BLaER1 treated with 17β-estradiol and CSF1 and Interleukin-3, amounts not matched to agents 10 nM and 100 nM (cell line): ENCODE data around the gene SPI1.

ENCODE experiments used
- H3K27ac ChIP-seq, 11 experiments: shearing (Covaris generic); formaldehyde crosslinking; 2 replicates each; pipeline ENCODE4 v1.8.1; 2022
- H3K27me3 ChIP-seq, 11 experiments: shearing (Covaris generic); formaldehyde crosslinking; 2 replicates each; pipeline ENCODE4 v1.8.1; 2022
- H3K36me3 ChIP-seq, 11 experiments: shearing (Covaris generic); formaldehyde crosslinking; 2 replicates each; pipeline ENCODE4 v1.8.1; 2022
- H3K4me1 ChIP-seq, 10 experiments: shearing (Covaris generic); formaldehyde crosslinking; 2 replicates each; pipeline ENCODE4 v1.8.1; 2022
- H3K4me2 ChIP-seq, 11 experiments: shearing (Covaris generic); formaldehyde crosslinking; 2 replicates each; pipeline ENCODE4 v1.8.1; 2022
- H3K4me3 ChIP-seq, 10 experiments: shearing (Covaris generic); formaldehyde crosslinking; 2 replicates each; pipeline ENCODE4 v1.8.1; 2022
- H3K9ac ChIP-seq, 11 experiments: shearing (Covaris generic); formaldehyde crosslinking; 2 replicates each; pipeline ENCODE4 v1.8.1; 2022
- H3K9me3 ChIP-seq, 11 experiments: shearing (Covaris generic); formaldehyde crosslinking; replicated peaks in 1 of 11; 2 replicates each; pipeline ENCODE4 v1.8.1; 2022
- H4K20me1 ChIP-seq, 11 experiments: shearing (Covaris generic); formaldehyde crosslinking; 2 replicates each; pipeline ENCODE4 v1.8.1; 2022
- Cebpa-rat ChIP-seq, 11 experiments: shearing (Covaris generic); IDR thresholded peaks; 2 replicates each; pipeline ENCODE4 v1.8.1; 2022

SPI1 gene

GRCh38 chr11:47399860-47400767 lies 21.8 kb upstream of the SPI1 start:
- H3K27ac ChIP-seq = peak overlapping the region; percentile 79 to 100 (median 100)
- no peak for TF ChIP-seq Cebpa-rat (IDR thresholded peaks at IDR 0.05)

GRCh38 chr11:47398551-47398950 lies 20.2 kb upstream of the SPI1 start:
- peak overlapping the region; percentile 79 to 100 (median 87); a peak in 21 of 22 replicates for H3K9ac ChIP-seq
- no peaks in the 10 kb centered on the region for H3K9me3 ChIP-seq
- no peak for TF ChIP-seq Cebpa-rat (IDR thresholded peaks at IDR 0.05)
- no peaks in the 10 kb centered on the region for H3K36me3 ChIP-seq
- H3K27me3 ChIP-seq = no peaks in the 10 kb centered on the region
- peak overlapping the region; percentile 87 to 99 (median 96) for H3K4me2 ChIP-seq
- peak overlapping the region in 5 of 10 experiments; percentile 54 to 76 (median 63); a peak in 5 of 20 replicates for H3K4me3 ChIP-seq
- H4K20me1 ChIP-seq = no peaks in the 10 kb centered on the region
- H3K27ac ChIP-seq = peak overlapping the region; percentile 79 to 100 (median 100); a peak in 21 of 22 replicates
- peaks cover 93 to 99% (median 95%) of the 10 kb centered on the region in 10 experiments for H3K4me1 ChIP-seq

More at GRCh38 chr11:47399860-47400767, 21.8 kb upstream of the SPI1 start:
- peak overlapping the region; percentile 45 to 76 (median 58) for H3K4me3 ChIP-seq
- H3K36me3 ChIP-seq = no peaks in the 10 kb centered on the region
- peaks cover 93 to 99% (median 95%) of the 10 kb centered on the region in 10 experiments for H3K4me1 ChIP-seq
- peak overlapping the region; percentile 79 to 100 (median 87) for H3K9ac ChIP-seq
- H3K9me3 ChIP-seq = no peaks in the 10 kb centered on the region
- H3K27me3 ChIP-seq = no peaks in the 10 kb centered on the region
- peak overlapping the region; percentile 87 to 99 (median 96) for H3K4me2 ChIP-seq
- no peaks in the 10 kb centered on the region for H4K20me1 ChIP-seq

GRCh38 chr11:47398011-47398410 lies 19.7 kb upstream of the SPI1 start:
- Histone ChIP-seq H3K27me3 (no peaks in the 10 kb centered on the region), H3K9ac (peak overlapping the region; percentile 79 to 100 (median 87); a peak in 21 of 22 replicates), H3K27ac (peak overlapping the region; percentile 40 to 100 (median 100); a peak in 20 of 22 replicates), H4K20me1 (no peaks in the 10 kb centered on the region), H3K36me3 (no peaks in the 10 kb centered on the region), H3K4me3 (no peak overlapping the region), H3K4me2 (peak overlapping the region; percentile 87 to 99 (median 96)), H3K4me1 (peaks cover 91 to 98% (median 93%) of the 10 kb centered on the region in 10 experiments), H3K9me3 (no peaks in the 10 kb centered on the region)
- no peak for TF ChIP-seq Cebpa-rat (IDR thresholded peaks at IDR 0.05)

GRCh38 chr11:47396049-47396320 lies 17.6 kb upstream of the SPI1 start:
- Histone ChIP-seq H3K4me1 (peaks cover 92 to 98% (median 95%) of the 10 kb centered on the region in 10 experiments), H3K36me3 (0 out of 22 replicates have a peak, but pooled peaks cover 0 to 4% (median 0%) of the 10 kb centered on the region in 11 experiments), H3K9ac (peak overlapping the region; percentile 97 to 100 (median 99)), H3K27ac (peak overlapping the region; percentile 98 to 100 (median 100)), H3K4me2 (peak overlapping the region; percentile 86 to 99 (median 96)), H4K20me1 (no peaks in the 10 kb centered on the region), H3K9me3 (no peaks in the 10 kb centered on the region), H3K4me3 (peak overlapping the region in 5 of 10 experiments; percentile 57 to 69 (median 58); a peak in 6 of 20 replicates), H3K27me3 (no peaks in the 10 kb centered on the region)
- no peak for TF ChIP-seq Cebpa-rat (IDR thresholded peaks at IDR 0.05)

GRCh38 chr11:47395223-47396048 lies 17.1 kb upstream of the SPI1 start:
- Histone ChIP-seq H4K20me1 (no peaks in the 10 kb centered on the region), H3K27ac (peak overlapping the region; percentile 98 to 100 (median 100)), H3K9me3 (no peaks in the 10 kb centered on the region), H3K27me3 (no peaks in the 10 kb centered on the region), H3K4me3 (peak overlapping the region; percentile 11 to 69 (median 54); a peak in 19 of 20 replicates), H3K4me1 (peaks cover 88 to 98% (median 95%) of the 10 kb centered on the region in 10 experiments), H3K36me3 (0 out of 22 replicates have a peak, but pooled peaks cover 0 to 4% (median 0%) of the 10 kb centered on the region in 11 experiments), H3K9ac (peak overlapping the region; percentile 97 to 100 (median 99)), H3K4me2 (peak overlapping the region; percentile 86 to 99 (median 96))
- no peak for TF ChIP-seq Cebpa-rat (IDR thresholded peaks at IDR 0.05)

GRCh38 chr11:47394322-47395222 lies 16.2 kb upstream of the SPI1 start:
- Histone ChIP-seq H3K4me2 (peak overlapping the region; percentile 86 to 99 (median 96)), H3K9me3 (no peaks in the 10 kb centered on the region), H3K27me3 (no peaks in the 10 kb centered on the region), H3K36me3 (0 out of 22 replicates have a peak, but pooled peaks cover 0 to 4% (median 0%) of the 10 kb centered on the region in 11 experiments), H3K27ac (peak overlapping the region; percentile 98 to 100 (median 100)), H3K4me3 (peak overlapping the region; percentile 11 to 69 (median 54); a peak in 19 of 20 replicates), H4K20me1 (no peaks in the 10 kb centered on the region), H3K9ac (peak overlapping the region; percentile 97 to 100 (median 99)), H3K4me1 (peaks cover 91 to 100% (median 97%) of the 10 kb centered on the region in 10 experiments)
- TF ChIP-seq Cebpa-rat (IDR thresholded peaks at IDR 0.05) = peak; percentile 94 to 100 (median 99)

GRCh38 chr11:47394050-47394321 lies 15.6 kb upstream of the SPI1 start:
- peak overlapping the region; percentile 86 to 99 (median 96) for H3K4me2 ChIP-seq

More at GRCh38 chr11:47394050-47394321, 15.6 kb upstream of the SPI1 start:
- no peaks in the 10 kb centered on the region for H3K27me3 ChIP-seq
- H3K36me3 ChIP-seq = peaks cover 0 to 5% (median 0%) of the 10 kb centered on the region in 11 experiments; a peak in 5 of 22 replicates
- H3K9ac ChIP-seq = peak overlapping the region; percentile 97 to 100 (median 99)
- H3K27ac ChIP-seq = peak overlapping the region; percentile 98 to 100 (median 100)
- no peak for TF ChIP-seq Cebpa-rat (IDR thresholded peaks at IDR 0.05)
- peak overlapping the region in 9 of 10 experiments; percentile 38 to 69 (median 57); a peak in 16 of 20 replicates for H3K4me3 ChIP-seq
- peaks cover 91 to 100% (median 97%) of the 10 kb centered on the region in 10 experiments for H3K4me1 ChIP-seq
- no peaks in the 10 kb centered on the region for H3K9me3 ChIP-seq
- H4K20me1 ChIP-seq = no peaks in the 10 kb centered on the region
